Stimulated activated CD4-positive, alpha-beta T cell treated with anti-CD3 and anti-CD28 coated beads, Interleukin-2, amount 100 ng/mL, for 48 hours (primary cell): Measurements from ENCODE around the gene LKAAEAR1.
A peak's percentile ranks its signal among the peaks of the same experiment; 100 is the strongest.

ENCODE experiments used
- DNase-seq, 2 donors: peaks; one replicate each; pipeline ENCODE4 v3.0.0-alpha.2; 2020

Gene LKAAEAR1

DNA sequence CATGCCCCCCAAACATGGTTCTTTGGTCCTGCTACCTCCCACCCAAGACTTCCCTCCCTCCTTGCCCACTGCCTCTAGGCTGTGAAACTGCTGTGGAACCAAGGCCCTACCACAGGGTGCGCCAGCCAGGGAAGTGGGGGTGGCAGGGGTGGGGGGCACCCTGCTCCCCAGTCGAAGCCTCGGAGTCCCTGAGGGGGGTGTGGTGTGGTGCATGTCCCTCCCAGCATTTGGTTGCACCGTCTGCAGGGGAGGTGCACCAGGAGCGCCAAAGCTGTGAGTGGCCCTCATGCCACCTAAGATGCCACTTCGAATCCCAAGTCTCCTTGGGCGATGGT, 6.7 kb downstream of the LKAAEAR1 start:
- no peak for DNase-seq

DNA sequence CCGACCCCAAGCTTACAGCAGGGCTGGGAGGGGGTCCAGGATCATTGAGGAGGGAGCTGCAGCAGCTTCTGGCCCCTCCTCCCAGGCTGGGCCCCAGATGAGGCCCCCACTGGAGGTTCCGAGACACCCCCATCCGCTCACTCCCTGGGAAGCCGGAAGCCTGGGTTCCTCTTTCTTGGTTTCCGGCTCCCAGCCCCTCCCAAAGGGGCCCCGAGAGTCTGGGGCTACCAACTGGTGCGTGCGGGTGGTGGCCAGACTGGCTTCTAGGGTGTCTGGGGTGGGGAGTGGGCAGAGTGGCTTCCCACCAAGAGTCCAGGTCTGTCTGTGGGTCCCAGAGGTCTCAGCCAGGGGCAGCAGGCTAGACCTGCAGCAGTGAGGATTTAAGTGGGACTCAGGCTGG, 7.1 kb downstream of the LKAAEAR1 start:
- DNase-seq = no peak

DNA sequence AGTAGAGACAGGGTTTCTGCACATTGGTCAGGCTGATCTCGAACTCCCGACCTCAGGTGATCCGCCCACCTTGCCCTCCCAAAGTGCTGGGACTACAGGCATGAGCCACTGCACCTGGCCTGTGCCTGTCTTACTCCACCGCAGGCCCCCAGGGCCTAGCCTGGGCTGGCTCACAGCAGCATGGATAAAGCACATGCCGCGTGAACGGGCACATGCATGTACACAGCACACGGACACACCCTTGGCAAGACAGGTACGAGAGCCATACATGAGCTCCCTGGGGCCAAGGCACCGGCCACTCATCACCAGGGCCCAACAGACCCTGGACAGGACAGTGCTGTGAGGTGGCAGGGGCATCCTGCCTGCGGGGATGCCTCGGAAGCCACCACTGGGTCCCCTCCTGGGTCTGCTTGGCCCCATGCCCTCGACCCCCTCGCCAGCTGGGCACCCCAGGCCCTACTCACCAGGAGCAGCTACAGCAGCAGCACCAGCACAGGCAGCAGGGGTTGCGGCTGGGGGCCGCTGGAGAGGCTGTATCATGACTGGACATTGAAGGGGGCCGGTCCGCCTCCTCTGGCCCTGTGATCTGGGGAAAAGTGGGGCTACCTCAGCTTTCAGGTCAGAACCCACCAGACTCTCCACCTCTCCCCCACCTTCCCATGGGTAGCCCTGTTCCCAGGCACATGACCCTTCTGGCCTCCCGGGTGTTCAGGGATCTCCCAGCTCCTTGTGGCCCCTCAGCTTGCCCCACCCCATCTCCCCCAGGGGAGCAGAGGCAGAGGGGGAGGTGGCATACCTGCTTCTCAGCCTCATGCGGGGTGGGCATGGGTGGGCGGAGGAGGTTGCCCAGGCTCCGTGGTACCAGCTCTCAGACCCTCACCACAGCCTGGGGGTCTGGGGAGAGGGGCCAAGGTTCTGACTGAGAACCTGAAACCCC, 7.9 kb downstream of the LKAAEAR1 start:
- no peak for DNase-seq

GRCh38 chr20:64075556-64075955, 8.6 kb downstream of the LKAAEAR1 start:
- no peak for DNase-seq

- DNase-seq = no peak
These were observed 9.2 kb downstream of the LKAAEAR1 start for GRCh38 chr20:64074963-64075362.

GRCh38 chr20:64074184-64074789, 9.9 kb downstream of the LKAAEAR1 start:
- DNase-seq = no peak

GRCh38 chr20:64073476-64074183, 10.6 kb downstream of the LKAAEAR1 start:
- DNase-seq = no peak

DNA sequence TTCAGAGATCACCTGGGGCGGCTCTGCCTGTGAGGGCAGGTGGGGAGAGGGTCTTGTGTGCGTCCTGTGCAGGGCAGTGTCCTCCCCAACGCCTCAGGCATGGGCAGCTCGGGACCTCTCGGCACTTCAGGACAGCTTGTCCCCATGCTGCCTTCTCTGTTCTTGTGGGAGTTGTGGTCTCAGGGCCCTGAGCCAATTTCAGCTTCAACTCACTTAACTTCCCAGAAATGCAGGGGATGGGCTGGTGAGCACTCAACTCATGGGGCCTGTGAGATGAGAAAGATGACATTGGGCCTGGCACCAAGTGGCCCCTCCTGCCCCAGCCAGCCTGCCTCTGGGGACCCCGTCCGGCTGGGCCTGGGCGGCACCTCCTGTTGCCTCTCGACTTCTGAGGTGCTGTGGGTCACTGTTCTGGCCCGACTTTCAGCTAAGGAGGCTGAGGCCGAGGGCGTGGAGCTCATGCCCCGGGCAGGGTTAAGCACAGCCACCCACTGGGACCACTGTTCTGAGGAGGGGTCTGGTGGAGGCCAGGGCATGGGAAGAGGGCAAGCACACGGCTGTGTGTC, 11.6 kb downstream of the LKAAEAR1 start:
- DNase-seq = no peak

GRCh38 chr20:64071341-64072332, 12.6 kb downstream of the LKAAEAR1 start:
- no peak for DNase-seq

DNA sequence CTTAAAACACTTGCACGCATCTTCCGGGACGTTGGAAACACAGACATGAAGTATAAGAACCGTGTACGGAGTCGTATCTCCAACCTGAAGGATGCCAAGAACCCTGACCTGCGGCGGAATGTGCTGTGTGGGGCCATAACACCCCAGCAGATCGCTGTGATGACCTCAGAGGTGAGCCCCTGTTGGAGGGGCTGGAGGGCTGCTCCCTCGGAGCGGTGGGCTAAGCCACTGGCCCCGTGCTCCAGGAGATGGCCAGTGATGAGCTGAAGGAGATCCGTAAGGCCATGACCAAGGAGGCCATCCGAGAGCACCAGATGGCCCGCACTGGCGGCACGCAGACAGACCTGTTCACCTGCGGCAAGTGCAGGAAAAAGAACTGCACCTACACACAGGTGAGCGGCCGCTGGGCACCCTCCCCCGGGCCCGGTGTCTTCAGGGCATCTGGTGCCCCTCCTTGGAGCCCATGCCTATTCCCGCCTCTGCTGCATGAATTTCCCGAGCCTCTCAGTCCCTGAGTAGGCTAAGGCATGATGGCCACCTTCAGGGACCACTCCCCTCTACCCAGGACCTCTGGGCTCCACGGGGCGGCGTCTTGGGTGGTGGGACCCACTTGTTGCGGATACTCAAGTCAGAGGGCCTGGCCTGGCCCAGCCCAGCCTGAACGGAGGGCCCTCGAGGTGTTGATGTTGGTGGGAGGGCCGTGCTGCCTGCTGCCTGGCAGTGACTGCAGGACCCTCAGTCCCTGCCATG, 13.8 kb downstream of the LKAAEAR1 start:
- DNase-seq = no peak

- DNase-seq = no peak
These were observed 14.5 kb downstream of the LKAAEAR1 start for GRCh38 chr20:64069614-64070243.

GRCh38 chr20:64069209-64069613, 15.0 kb downstream of the LKAAEAR1 start:
- DNase-seq = no peak

DNA sequence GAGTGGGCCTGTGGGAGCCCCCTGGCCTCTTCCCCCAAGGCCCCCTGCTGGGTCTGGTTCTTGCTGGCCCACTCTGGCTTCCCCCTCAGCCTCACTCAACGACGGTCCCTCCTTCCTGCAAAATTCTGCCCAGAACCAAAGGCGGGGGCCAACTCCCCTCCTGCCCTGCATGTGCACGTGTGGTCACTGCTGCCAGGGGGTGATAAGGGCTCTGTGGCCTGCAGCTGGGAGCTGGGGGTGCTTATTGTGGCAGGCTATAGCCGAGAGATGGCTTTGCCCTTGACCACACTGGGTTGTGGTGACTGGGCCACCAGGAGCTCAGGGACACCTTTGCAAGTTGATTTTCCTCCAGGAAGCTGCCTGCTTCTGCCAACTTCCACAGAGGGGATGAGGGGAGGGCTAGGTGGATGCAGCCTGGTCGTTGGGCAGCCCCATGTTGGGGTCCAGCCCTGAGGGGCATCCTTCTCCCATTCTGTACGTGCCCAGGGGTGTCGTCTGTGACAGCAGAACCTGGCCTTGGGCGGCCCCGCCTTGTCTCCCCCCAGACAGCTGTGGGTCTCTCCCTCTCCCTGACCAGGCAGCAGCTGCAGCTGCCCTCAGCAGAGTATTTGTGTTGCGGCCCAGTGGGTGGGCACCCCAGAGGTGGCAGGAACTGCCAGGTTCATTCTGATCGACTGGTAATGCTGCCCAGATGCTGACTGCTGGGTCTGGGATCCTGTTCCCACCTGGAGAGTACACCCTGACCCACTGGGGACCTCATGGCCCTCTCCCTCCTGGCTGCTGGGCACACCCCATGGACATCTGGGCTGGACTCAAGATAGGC, 15.6 kb downstream of the LKAAEAR1 start:
- no peak for DNase-seq

- no peak for DNase-seq
These were observed 16.4 kb downstream of the LKAAEAR1 start for GRCh38 chr20:64067733-64068307.

- no peak for DNase-seq
These were observed 17.1 kb downstream of the LKAAEAR1 start for GRCh38 chr20:64067005-64067632.

DNA sequence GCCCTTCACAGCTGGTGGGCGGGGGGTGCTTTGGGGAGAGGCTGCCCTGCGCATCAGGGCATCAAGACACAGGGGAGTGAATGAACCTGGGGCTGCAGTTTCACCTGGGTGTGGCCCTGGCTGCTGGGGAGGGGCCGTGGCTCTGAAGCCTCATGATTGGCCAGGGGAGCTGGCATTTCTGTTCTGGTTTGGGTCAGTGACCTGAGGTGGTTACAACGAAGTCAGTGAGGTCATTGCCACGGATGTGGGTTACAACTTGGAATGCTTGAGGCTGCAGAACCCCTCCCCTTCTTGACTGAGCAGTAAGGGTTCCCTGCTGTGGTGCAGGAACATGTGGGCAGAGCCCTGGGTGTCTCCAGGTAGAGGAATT, 18.2 kb downstream of the LKAAEAR1 start:
- peak; percentile 42 to 49 for DNase-seq

- no peak for DNase-seq
These were observed 18.9 kb downstream of the LKAAEAR1 start for GRCh38 chr20:64065062-64065973.

DNA sequence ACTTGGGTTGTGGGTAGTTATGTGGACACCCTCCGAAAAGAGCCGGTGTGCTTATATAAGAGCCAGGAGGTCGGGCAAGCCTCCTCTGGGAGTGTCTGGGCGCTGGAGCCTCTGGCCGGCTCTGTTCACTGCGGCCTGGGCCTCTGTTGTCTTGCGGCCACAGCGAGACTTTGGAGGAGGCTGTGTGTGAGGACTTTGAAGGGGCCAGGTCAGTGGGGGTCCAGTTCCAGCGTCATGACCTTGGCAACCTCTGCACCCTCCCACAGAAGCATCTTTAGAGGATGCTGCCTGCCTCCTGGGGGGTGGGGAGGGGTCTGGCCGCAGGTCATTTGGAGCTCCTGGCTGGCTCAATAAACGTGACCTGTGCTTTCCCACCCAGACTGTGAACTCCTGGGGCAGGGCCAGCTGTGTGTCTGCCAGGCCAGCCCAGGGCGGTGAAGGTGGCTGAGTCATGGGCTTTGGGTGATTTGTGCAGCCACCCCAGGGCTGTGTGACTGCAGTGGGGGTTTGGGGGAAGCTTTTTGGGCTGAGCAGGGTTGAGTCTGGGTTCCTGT, 20.0 kb downstream of the LKAAEAR1 start:
- no peak for DNase-seq
